NCI-H446 (cell line): ENCODE data around the gene EIF4G2.

Experiments used
- DNase-seq, 2 experiments: peaks; one replicate each; lab custom pipeline; 2025; lab: John Stamatoyannopoulos, UW

Gene EIF4G2

DNA sequence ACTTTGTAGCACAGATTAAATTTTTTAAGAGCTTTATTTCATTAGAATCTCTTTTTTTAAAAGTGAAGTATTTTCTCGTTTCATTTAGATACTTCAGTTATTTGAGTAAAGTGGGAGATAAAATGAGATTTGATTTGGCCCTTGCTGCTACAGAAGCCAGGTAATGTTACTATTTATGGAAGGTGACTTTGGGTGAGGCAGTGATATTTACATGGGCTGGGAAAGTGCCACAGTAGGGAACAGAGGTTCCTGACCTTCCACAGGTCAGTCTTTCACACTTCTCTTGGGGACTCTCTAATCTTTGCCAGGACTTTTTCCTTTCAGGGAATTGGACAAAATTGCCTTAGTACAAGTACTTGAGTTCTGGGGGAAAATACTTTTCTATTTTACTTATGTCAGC, 37.3 kb downstream of the EIF4G2 start:
- DNase-seq, result no peak

GRCh38 chr11:10770626-10771254, 38.0 kb downstream of the EIF4G2 start:
- DNase-seq, result peak in 1 of 2 experiments; percentile 42

- DNase-seq, result no peak
Observed at GRCh38 chr11:10764412-10764811, 44.3 kb downstream of the EIF4G2 start.

GRCh38 chr11:10763766-10764165, 45.0 kb downstream of the EIF4G2 start:
- DNase-seq, result no peak

GRCh38 chr11:10762913-10763421, 45.8 kb downstream of the EIF4G2 start:
- DNase-seq, result no peak

- DNase-seq, result no peak
Observed at GRCh38 chr11:10762185-10762584, 46.5 kb downstream of the EIF4G2 start.

DNA sequence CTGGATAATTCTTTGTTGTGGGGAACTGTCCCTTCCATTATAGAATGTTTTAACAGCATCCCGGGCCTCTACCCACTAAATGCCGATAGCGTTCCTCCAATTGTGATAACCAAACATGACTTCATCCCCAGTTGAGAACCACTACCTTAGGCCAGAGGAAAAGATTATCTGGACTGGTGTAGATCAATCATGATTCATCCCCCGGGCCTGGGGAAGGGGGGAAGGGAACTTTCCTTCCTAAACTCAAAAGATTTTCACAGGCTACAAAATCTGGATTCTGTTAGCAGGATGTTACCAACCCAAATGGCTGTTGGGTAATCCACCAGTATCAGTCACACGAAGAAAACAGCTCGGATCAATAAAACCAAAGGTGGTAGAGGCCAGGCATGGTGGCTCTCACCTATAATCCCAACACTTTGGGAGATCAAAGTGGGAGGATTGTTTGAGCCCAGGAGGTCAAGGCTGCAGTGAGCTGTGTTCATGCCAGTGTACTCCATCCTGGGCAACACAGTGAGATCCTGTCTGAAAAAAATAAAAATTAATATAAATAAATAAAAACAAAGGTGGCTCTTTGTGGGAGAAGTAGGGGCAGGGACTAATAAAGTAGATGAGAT, 47.5 kb downstream of the EIF4G2 start:
- no peak for DNase-seq

GRCh38 chr11:10758957-10759356, 49.8 kb downstream of the EIF4G2 start:
- no peak for DNase-seq

GRCh38 chr11:10752486-10752885, 56.2 kb downstream of the EIF4G2 start:
- no peak for DNase-seq

GRCh38 chr11:10752061-10752460, 56.7 kb downstream of the EIF4G2 start:
- DNase-seq, result no peak

- DNase-seq, result no peak
Observed at GRCh38 chr11:10751581-10751940, 57.2 kb downstream of the EIF4G2 start.

DNA sequence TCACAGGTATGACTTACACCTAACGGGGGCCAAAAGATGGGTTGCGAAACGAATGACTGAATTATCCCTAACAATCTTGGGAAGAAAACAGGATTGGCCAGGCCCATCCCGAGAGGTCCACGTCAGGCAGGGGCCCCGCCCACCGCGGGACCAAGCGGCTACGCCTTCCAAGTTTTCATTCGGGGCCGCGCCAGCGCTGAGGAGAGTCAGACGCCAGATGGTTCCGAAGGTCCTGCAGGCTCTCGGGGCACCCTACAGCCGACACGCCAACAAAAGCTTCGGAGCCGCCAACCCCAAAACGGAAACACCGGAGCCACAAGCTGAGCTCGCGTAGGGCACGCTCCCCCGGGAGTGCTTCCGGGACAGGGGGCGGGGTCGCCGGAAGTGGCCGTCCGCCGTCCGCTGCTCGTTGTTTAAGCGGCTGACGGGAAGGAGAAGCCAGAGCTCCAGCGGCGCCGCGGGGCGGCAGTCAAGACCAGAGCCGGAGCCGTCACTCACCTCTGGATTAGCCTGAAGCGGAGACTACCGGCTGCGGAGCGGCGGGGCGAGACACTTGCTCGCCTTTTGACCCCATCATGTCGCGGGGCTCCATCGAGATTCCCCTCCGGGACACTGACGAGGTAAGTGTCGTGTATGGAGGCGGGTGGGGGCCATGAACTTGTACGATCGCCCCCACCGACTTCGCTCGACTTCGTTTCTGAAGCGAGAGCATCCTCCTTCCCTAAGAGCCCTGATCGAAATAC, 57.7 kb downstream of the EIF4G2 start, which contains the start of gene CTR9:
TSS of gene CTR9 (plus strand) at position 409 of the 743 bp plus-strand sequence. CDS start at position 576, 167 bp downstream.
- peak; percentile 81 to 98 for DNase-seq

DNA sequence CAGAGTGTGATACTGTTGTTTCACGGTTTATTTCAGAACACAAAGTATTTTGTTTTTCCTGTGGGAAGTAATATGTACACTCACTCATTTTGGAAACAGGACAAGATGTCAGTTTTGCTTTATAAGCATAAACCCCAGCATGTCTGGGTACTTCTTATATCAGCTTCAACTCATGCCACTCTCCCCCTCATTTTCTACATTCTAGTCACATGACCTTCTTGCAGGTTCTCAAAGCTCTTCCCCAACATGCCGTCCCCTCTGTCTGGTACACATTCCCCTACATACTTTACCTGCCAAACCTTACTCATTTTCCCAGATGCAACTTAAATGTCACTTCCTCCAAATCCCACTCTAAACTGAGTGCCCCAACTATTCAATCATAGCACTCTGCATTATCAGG, 59.2 kb downstream of the EIF4G2 start:
- no peak for DNase-seq

DNA sequence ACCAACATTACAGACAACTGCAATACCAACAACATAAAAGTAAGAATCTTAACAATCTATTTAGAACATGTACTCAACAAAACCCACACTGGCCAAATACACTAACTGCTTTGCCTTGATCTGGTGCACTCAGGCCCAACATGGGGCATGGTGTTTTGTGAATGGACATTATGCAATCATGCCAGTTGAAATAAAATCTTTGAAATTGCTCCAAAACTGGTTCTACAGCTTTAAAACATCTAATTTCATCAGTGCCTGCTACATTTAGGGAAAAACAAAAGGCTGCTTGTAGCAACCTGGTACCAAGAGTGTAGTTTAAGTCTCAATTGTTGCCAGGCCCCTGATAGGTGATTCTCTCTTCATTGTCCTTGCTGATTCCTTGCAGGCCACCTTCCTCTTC, 61.0 kb downstream of the EIF4G2 start:
- no peak for DNase-seq
